GOT3 (cell line): ENCODE data around the gene LIMD2.
A peak's percentile ranks its signal among the peaks of the same experiment; 100 is the strongest.
"Not testable (repeated sequence)": the region's sequence is repeated elsewhere in the genome, so short reads cannot be mapped to it uniquely, and the experiment has no call there.

ENCODE experiments used
- DNase-seq: peaks from one replicate; lab custom pipeline; 2025; ENCODE audit warnings: mixed read lengths; lab: John Stamatoyannopoulos, UW

LIMD2 gene

GRCh38 chr17:63699638-63700527 is at the start of gene LIMD2:
LIMD2 (minus strand) TSS chr17:63700125; CDS start chr17:63699298, 827 bp downstream.
- DNase-seq, result no peak

GRCh38 chr17:63741408-63742173 is 41.7 kb upstream of the LIMD2 start, which contains the start of gene STRADA:
STRADA (minus strand) TSS chr17:63741799; CDS start chr17:63728369, 13,430 bp downstream.
- DNase-seq, result peak; percentile 86

GRCh38 chr17:63741143-63741407 is 41.1 kb upstream of the LIMD2 start:
- no peak for DNase-seq

- no peak for DNase-seq
These were observed 40.7 kb upstream of the LIMD2 start for GRCh38 chr17:63740464-63741142.

GRCh38 chr17:63735691-63736090 is 35.8 kb upstream of the LIMD2 start:
- DNase-seq, result no peak

- DNase-seq, result no peak
These were observed 22.5 kb upstream of the LIMD2 start for GRCh38 chr17:63722403-63722802.

GRCh38 chr17:63720194-63720593 is 20.3 kb upstream of the LIMD2 start:
- DNase-seq, result not testable (repeated sequence)

- DNase-seq, result no peak
These were observed 19.1 kb upstream of the LIMD2 start for GRCh38 chr17:63718988-63719387.

- no peak for DNase-seq
These were observed 16.5 kb upstream of the LIMD2 start for GRCh38 chr17:63716426-63716825.

GRCh38 chr17:63714550-63715277 is 14.8 kb upstream of the LIMD2 start:
- no peak for DNase-seq

GRCh38 chr17:63709110-63709509 is 9.2 kb upstream of the LIMD2 start:
- no peak for DNase-seq

- DNase-seq, result no peak
These were observed 7.2 kb upstream of the LIMD2 start for GRCh38 chr17:63707151-63707550.

- no peak for DNase-seq
These were observed 6.6 kb upstream of the LIMD2 start for GRCh38 chr17:63706336-63707082.

GRCh38 chr17:63705657-63706056 is 5.7 kb upstream of the LIMD2 start:
- DNase-seq, result no peak

- DNase-seq, result no peak
These were observed 4.9 kb upstream of the LIMD2 start for GRCh38 chr17:63704836-63705235.

GRCh38 chr17:63704259-63704576 is 4.3 kb upstream of the LIMD2 start:
- no peak for DNase-seq

GRCh38 chr17:63703556-63704258 is 3.8 kb upstream of the LIMD2 start:
- DNase-seq, result no peak

GRCh38 chr17:63703029-63703428 is 3.1 kb upstream of the LIMD2 start:
- no peak for DNase-seq

- no peak for DNase-seq
These were observed 2.7 kb upstream of the LIMD2 start for GRCh38 chr17:63702721-63703015.

- DNase-seq, result no peak
These were observed 2.2 kb upstream of the LIMD2 start for GRCh38 chr17:63701868-63702720.
